Heart right ventricle (tissue), 16 donors: Measurements from ENCODE around the gene C17orf78. TPM values are rescaled to one million over a fixed set of nuclear protein-coding genes. Genes with fewer than 3 reads are reported as not detected.

Experiments
- ATAC-seq, 8 donors: fragments of 200-7000 bp; cut with Tn5 transposase; one replicate each; pipeline ENCODE4 v1.9.1; 2020; ENCODE audit warnings: mild to moderate bottlenecking in 8 of 8, moderate library complexity in 8 of 8, moderate number of reproducible peaks in 1 of 8
- DNase-seq, 2 donors: peaks; one replicate each; pipeline ENCODE4 v3.0.0-alpha.2; 2020
- H3K27ac ChIP-seq, 10 donors: fragments of 200-600 bp; sonication (generic) in 2 of 10; one replicate each; pipeline versions ENCODE4 v1.5.0 to v1.8.0; 2020 to 2022; ENCODE audit warnings: mild to moderate bottlenecking in 3 of 10
- H3K27me3 ChIP-seq, 7 donors: fragments of 200-600 bp; one replicate each; pipeline ENCODE4 v1.8.0; 2021 to 2022; ENCODE audit warnings: mild to moderate bottlenecking in 2 of 7
- H3K36me3 ChIP-seq, 9 donors: fragments of 200-600 bp; sonication (generic) in 1 of 9; one replicate each; pipeline versions ENCODE4 v1.5.0 to v1.8.0; 2020 to 2022; ENCODE audit warnings: mild to moderate bottlenecking in 2 of 9
- H3K4me1 ChIP-seq, 9 donors: fragments of 200-600 bp; sonication (generic) in 1 of 9; one replicate each; pipeline versions ENCODE4 v1.5.0 to v1.8.0; 2020 to 2022; ENCODE audit warnings: mild to moderate bottlenecking in 4 of 9
- H3K4me3 ChIP-seq, 10 donors: fragments of 200-600 bp; sonication (generic) in 2 of 10; one replicate each; pipeline versions ENCODE4 v1.5.0 to v1.8.0; 2020 to 2022; ENCODE audit warnings: mild to moderate bottlenecking in 7 of 10, moderate library complexity in 2 of 10
- H3K9me3 ChIP-seq, 11 donors: fragments of 200-600 bp in 10 of 11; sonication (generic) in 2 of 11; one replicate each; pipeline versions ENCODE4 v1.5.0 to v1.8.0; 2013 to 2022; ENCODE audit warnings: mild to moderate bottlenecking in 2 of 11, control low read depth in 1 of 11, moderate library complexity in 1 of 11
- CTCF ChIP-seq, 9 donors: fragments of 200-600 bp; sonication (generic) in 2 of 9; IDR thresholded peaks; one replicate each; pipeline versions ENCODE4 v1.5.0 to v1.8.0; 2021 to 2022; ENCODE audit warnings: antibody characterized with exemption in 9 of 9, mild to moderate bottlenecking in 5 of 9, moderate library complexity in 1 of 9
- WGBS, 2 donors: extraction: QIAGEN DNeasy Blood & Tissue Kit; methylation state at CpG; one replicate each; pipeline ENCODE4 v1.1.7; 2013; ENCODE audit warnings: inconsistent platforms in 1 of 2; 5-methylcytosine and 5-hydroxymethylcytosine counted together
- intact Hi-C, 10 donors: fragments of 100-400 bp; cut with DNase I; formaldehyde crosslinking; loops; one replicate each; pipeline versions ENCODE4 v1.11.1 to v1.14.2; 2022
- long read RNA-seq, 3 donors: library from polyadenylated mRNA; unstranded; transcript quantifications; one replicate each; pipeline ENCODE4 v2.0.0, GENCODE V29; 2020 to 2021
- polyA plus RNA-seq, 2 donors: library from polyadenylated mRNA; stranded (reverse); fragments of 200-250 nt; gene quantifications; one replicate each; pipeline ENCODE4 v1.2.3, GENCODE V29; 2013
- total RNA-seq, 10 donors: library from RNA; stranded (reverse); fragmentation: NEBNext Ultra II Directional in 3 of 10; extraction: Animal tissue kit (Norgen Biotek cat#: 25700) in 3 of 10; gene quantifications; one replicate each; pipeline versions ENCODE4 v1.2.1 to v1.2.4, GENCODE V29; 2021 to 2023
- donor health status: Arrhythmogenic right ventricular cardiomyopathy.
- donor health status: ischemic (EF 13 %, LVEDD 7.1; RV severe dilation, severe dysfunction).
- donor health status: healthy with polysubstance abuse.
- donor health status: DM: no; HTN: yes; CAD: no.
- donor health status: DM: no; HTN: no; CAD: no.
- donor health status: ischemic (EF 25% LVEDD 6.9; RV normal size, moderate dysfunction).
- donor health status: ischemic (EF 25% LVEDD 5.7; RV mildly dilated, moderate dysfunction).
- donor health status: healthy.
- donor health status: DM: yes; HTN: yes; CAD: no.
- donor health status: Ischemic cardiomyopathy.
- donor health status: ischemic (EF 35%, LVEDD 5.7; RV mildly dilated, moderate dysfunction).
- donor health status: nonischemic (EF 11% LVEDD 7.7; RV severe dilation, severe dysfunction).
- donor health status: DM: yes; HTN: yes; CAD: no.
- donor health status: PGD.
- donor health status: ischemic (EF 29% LVEDD 5.4; RV normal size, mild dysfunction).
- donor health status: nonischemic (EF 23%, LVEDD 6.1; RV moderate dilation, normal function).

C17orf78 gene
- not detected for total RNA-seq
- polyA plus RNA-seq, result not detected
- long read RNA-seq, donor 1, result 0 reads
- long read RNA-seq, donor 2, result 0 reads
- long read RNA-seq, donor 3, result 0 reads

- WGBS, 2 donors, result 90 to 93% methylated on average over 7 of the region's 7 CpGs
- H3K9me3 ChIP-seq, result no peaks in the 10 kb centered on the region
- DNase-seq (no peak), ATAC-seq (no peak)
- H3K27me3 ChIP-seq, result no peaks in the 10 kb centered on the region
- H3K4me3 ChIP-seq, result no peak within 1 kb of the TSS
- no peaks in the 10 kb centered on the region for H3K36me3 ChIP-seq
- H3K27ac ChIP-seq, result no peak within 1 kb of the TSS
- peaks cover 0 to 2% (median 0%) of the 10 kb centered on the region in 9 donors for H3K4me1 ChIP-seq
- TF ChIP-seq CTCF (IDR thresholded peaks at IDR 0.05), result no peak
- intact Hi-C loops, result loop anchor here in 1 of 10 donors (10.0 kb wide), 1 partner anchor 771 kb away; the partner anchor contains the start of gene MRM1
Measured at GRCh38 chr17:37375706-37376105, at the start of gene C17orf78. Gene C17orf78, plus strand, starts transcription at chr17:37375985. Its CDS starts 108 bp downstream, at chr17:37376093.

- Histone ChIP-seq H3K4me3 (no peak overlapping the region), H3K27ac (no peak overlapping the region), H3K36me3 (peaks cover 0 to 37% (median 17%) of the 10 kb centered on the region in 9 donors), H3K27me3 (no peaks in the 10 kb centered on the region), H3K4me1 (no peaks in the 10 kb centered on the region), H3K9me3 (no peaks in the 10 kb centered on the region)
- TF ChIP-seq CTCF (IDR thresholded peaks at IDR 0.05), result no peak
- WGBS, 2 donors, result 79 to 84% methylated on average over 5 of the region's 5 CpGs
- no peak for DNase-seq
- intact Hi-C loops, result no loop called here
- no peak for ATAC-seq
Measured at GRCh38 chr17:37327341-37328090, 48.3 kb upstream of the C17orf78 start.

- no peaks in the 10 kb centered on the region for H3K27me3 ChIP-seq
- H3K4me3 ChIP-seq, result no peak overlapping the region
- intact Hi-C loops, result no loop called here
- no peaks in the 10 kb centered on the region for H3K9me3 ChIP-seq
- H3K4me1 ChIP-seq, result no peaks in the 10 kb centered on the region
- H3K27ac ChIP-seq, result no peak overlapping the region
- no peak for DNase-seq
- no peak for ATAC-seq
- 88 to 96% methylated on average over 3 of the region's 3 CpGs for WGBS, 2 donors
- H3K36me3 ChIP-seq, result peaks cover 0 to 11% (median 0%) of the 10 kb centered on the region in 9 donors
- TF ChIP-seq CTCF (IDR thresholded peaks at IDR 0.05), result no peak
Measured at GRCh38 chr17:37338847-37339246, 36.9 kb upstream of the C17orf78 start.

GRCh38 chr17:37339321-37339720 lies 36.5 kb upstream of the C17orf78 start:
- DNase-seq (no peak), ATAC-seq (no peak)
- H3K9me3 ChIP-seq, result no peaks in the 10 kb centered on the region
- peaks cover 0 to 11% (median 0%) of the 10 kb centered on the region in 9 donors for H3K36me3 ChIP-seq
- H3K4me3 ChIP-seq, result no peak overlapping the region
- no peaks in the 10 kb centered on the region for H3K27me3 ChIP-seq
- 67 to 78% methylated on average over 3 of the region's 3 CpGs for WGBS, 2 donors
- H3K4me1 ChIP-seq, result no peaks in the 10 kb centered on the region
- H3K27ac ChIP-seq, result no peak overlapping the region
- intact Hi-C loops, result no loop called here
- no peak for TF ChIP-seq CTCF (IDR thresholded peaks at IDR 0.05)
